ENCODE data around the gene UBE4B.
"Not testable (repeated sequence)": the region's sequence is repeated elsewhere in the genome, so short reads cannot be mapped to it uniquely, and the experiment has no call there.

Gene UBE4B

GRCh38 chr1:10170239-10170574 is 137.4 kb downstream of the UBE4B start:
- no peak overlapping the region for H3K4me3 ChIP-seq (ENCODE audit: low read depth, low read length)

GRCh38 chr1:10171105-10171767 is 138.5 kb downstream of the UBE4B start:
- H3K4me3 ChIP-seq (ENCODE audit: low read depth, low read length), result no peak overlapping the region

- H3K4me3 ChIP-seq (ENCODE audit: low read depth, low read length), result no peak overlapping the region
Observed at GRCh38 chr1:10171995-10172669, 139.4 kb downstream of the UBE4B start.

- H3K4me3 ChIP-seq (ENCODE audit: low read depth, low read length), result no peak overlapping the region
Observed at GRCh38 chr1:10173582-10173981, 140.8 kb downstream of the UBE4B start.

- H3K4me3 ChIP-seq (ENCODE audit: low read depth, low read length), result no peak overlapping the region
Observed at GRCh38 chr1:10177876-10178275, 145.1 kb downstream of the UBE4B start.

- no peak overlapping the region for H3K4me3 ChIP-seq (ENCODE audit: low read depth, low read length)
Observed at GRCh38 chr1:10178597-10179405, 146.0 kb downstream of the UBE4B start.

- no peak overlapping the region for H3K4me3 ChIP-seq (ENCODE audit: low read depth, low read length)
Observed at GRCh38 chr1:10179406-10180091, 146.8 kb downstream of the UBE4B start.

- no peak overlapping the region for H3K4me3 ChIP-seq (ENCODE audit: low read depth, low read length)
Observed at GRCh38 chr1:10181154-10181553, 148.4 kb downstream of the UBE4B start.

- H3K4me3 ChIP-seq (ENCODE audit: low read depth, low read length), result no peak overlapping the region
Observed at GRCh38 chr1:10185759-10186158, 153.0 kb downstream of the UBE4B start.

GRCh38 chr1:10186331-10187025 is 153.7 kb downstream of the UBE4B start:
- H3K4me3 ChIP-seq (ENCODE audit: low read depth, low read length), result no peak overlapping the region

GRCh38 chr1:10187026-10187334 is 154.2 kb downstream of the UBE4B start:
- no peak overlapping the region for H3K4me3 ChIP-seq (ENCODE audit: low read depth, low read length)

- no peak overlapping the region for H3K4me3 ChIP-seq (ENCODE audit: low read depth, low read length)
Observed at GRCh38 chr1:10188133-10188650, 155.4 kb downstream of the UBE4B start.

GRCh38 chr1:10189659-10190058 is 156.9 kb downstream of the UBE4B start:
- no peak overlapping the region for H3K4me3 ChIP-seq (ENCODE audit: low read depth, low read length)

- H3K4me3 ChIP-seq (ENCODE audit: low read depth, low read length), result no peak overlapping the region
Observed at GRCh38 chr1:10192263-10192662, 159.5 kb downstream of the UBE4B start.

GRCh38 chr1:10193288-10193687 is 160.5 kb downstream of the UBE4B start:
- no peak overlapping the region for H3K4me3 ChIP-seq (ENCODE audit: low read depth, low read length)

GRCh38 chr1:10195570-10195969 is 162.8 kb downstream of the UBE4B start:
- H3K4me3 ChIP-seq (ENCODE audit: low read depth, low read length), result no peak overlapping the region

- H3K4me3 ChIP-seq (ENCODE audit: low read depth, low read length), result no peak overlapping the region
Observed at GRCh38 chr1:10196976-10197375, 164.2 kb downstream of the UBE4B start.

- H3K4me3 ChIP-seq (ENCODE audit: low read depth, low read length), result no peak overlapping the region
Observed at GRCh38 chr1:10200620-10201019, 167.9 kb downstream of the UBE4B start.

GRCh38 chr1:10204003-10204642 is 171.4 kb downstream of the UBE4B start:
- H3K4me3 ChIP-seq (ENCODE audit: low read depth, low read length), result no peak overlapping the region

- H3K4me3 ChIP-seq (ENCODE audit: low read depth, low read length), result not testable (repeated sequence)
Observed at GRCh38 chr1:10205206-10205605, 172.4 kb downstream of the UBE4B start.

Data from iPS-11a (cell line).